HG03354 (cell line): ENCODE measurements around the gene TAOK3.
A peak's percentile ranks its signal among the peaks of the same experiment; 100 is the strongest.
"Not testable (repeated sequence)": the region's sequence is repeated elsewhere in the genome, so short reads cannot be mapped to it uniquely, and the experiment has no call there.

Experiments used
- ATAC-seq: cut with Tn5 transposase; IDR thresholded peaks from one replicate; pipeline ENCODE4 v1.9.1; 2021; ENCODE audit warnings: mild to moderate bottlenecking; ENCODE audit not compliant: unreplicated experiment, poor library complexity, severe bottlenecking

The TAOK3 gene

GRCh38 chr12:118374126-118374725, 1.5 kb upstream of the TAOK3 start:
- ATAC-seq, result no peak

- ATAC-seq, result no peak
These were observed 909 bp upstream of the TAOK3 start for GRCh38 chr12:118373616-118374015.

- ATAC-seq, result no peak
These were observed 1.1 kb downstream of the TAOK3 start for GRCh38 chr12:118371321-118372282.

- no peak for ATAC-seq
These were observed 2.1 kb downstream of the TAOK3 start for GRCh38 chr12:118370601-118371000.

GRCh38 chr12:118368821-118369220, 3.9 kb downstream of the TAOK3 start:
- ATAC-seq, result no peak

GRCh38 chr12:118361889-118362288, 10.8 kb downstream of the TAOK3 start:
- no peak for ATAC-seq

GRCh38 chr12:118361092-118361404, 11.7 kb downstream of the TAOK3 start:
- ATAC-seq, result no peak

- peak; percentile 46 for ATAC-seq
These were observed 13.2 kb downstream of the TAOK3 start for GRCh38 chr12:118359541-118359915.

- ATAC-seq, result no peak
These were observed 13.8 kb downstream of the TAOK3 start for GRCh38 chr12:118358612-118359540.

GRCh38 chr12:118358008-118358359, 14.7 kb downstream of the TAOK3 start:
- no peak for ATAC-seq

- ATAC-seq, result peak; percentile 66
These were observed 15.3 kb downstream of the TAOK3 start for GRCh38 chr12:118357257-118358007.

GRCh38 chr12:118356809-118357256, 15.9 kb downstream of the TAOK3 start:
- peak; percentile 34 for ATAC-seq

GRCh38 chr12:118355843-118356242, 16.9 kb downstream of the TAOK3 start:
- ATAC-seq, result no peak

- no peak for ATAC-seq
These were observed 17.8 kb downstream of the TAOK3 start for GRCh38 chr12:118354903-118355302.

- not testable (repeated sequence) for ATAC-seq
These were observed 18.2 kb downstream of the TAOK3 start for GRCh38 chr12:118354503-118354902.

GRCh38 chr12:118353721-118354120, 19.0 kb downstream of the TAOK3 start:
- ATAC-seq, result no peak

- ATAC-seq, result no peak
These were observed 21.7 kb downstream of the TAOK3 start for GRCh38 chr12:118350908-118351559.

- no peak for ATAC-seq
These were observed 24.8 kb downstream of the TAOK3 start for GRCh38 chr12:118347916-118348315.

- ATAC-seq, result peak; percentile 79
These were observed 25.8 kb downstream of the TAOK3 start for GRCh38 chr12:118346895-118347294.
